SK-N-SH (cell line): ENCODE results near the gene DGKZ. TPM values are rescaled to one million over a fixed set of nuclear protein-coding genes. Genes with fewer than 3 reads are reported as not detected.

Source experiments
- CTCF ChIA-PET: fragments of 300-600, 350-600 bp; formaldehyde crosslinking; extraction: SDS; loops from one replicate; lab custom pipeline; 2021; lab: Yijun Ruan, JAX
- POLR2A ChIA-PET: fragments of 350-600 bp; sonication (Branson Sonifier 250); formaldehyde crosslinking; extraction: SDS; loops from one replicate; lab custom pipeline; 2020; ENCODE audit warnings: antibody characterized with exemption, inconsistent platforms; lab: Yijun Ruan, JAX
- DNase-seq: peaks from one replicate; pipeline ENCODE4 v3.0.0; 2012
- H2AFZ ChIP-seq: fragments of 200-600 bp; sonication (generic); 2 replicates; pipeline ENCODE4 v1.8.1; 2016; ENCODE audit warnings: antibody characterized with exemption, mild to moderate bottlenecking, low read depth
- H3F3A ChIP-seq: fragments of 200-600 bp; sonication (generic); replicated peaks from 2 replicates; pipeline ENCODE3; 2016; ENCODE audit warnings: antibody characterized with exemption, mild to moderate bottlenecking; ENCODE audit not compliant: insufficient read depth
- H3K27ac ChIP-seq, 2 experiments: fragments of 200-500 bp in 1 of 2; fragments of 200-600 bp in 1 of 2; sonication (Bioruptor generic) in 1 of 2; sonication (generic), shearing (Covaris generic) in 1 of 2; 2 replicates each; pipeline versions ENCODE4 v1.5.1 to v1.6.1; 2014 to 2016; ENCODE audit warnings: low read depth in 2 of 2, inconsistent platforms in 1 of 2, low read length in 1 of 2, mild to moderate bottlenecking in 1 of 2, mixed read lengths in 1 of 2
- H3K27me3 ChIP-seq: fragments of 200-600 bp; sonication (generic), shearing (Covaris generic); 2 replicates; pipeline ENCODE4 v1.6.1; 2016; ENCODE audit warnings: mixed run types; ENCODE audit not compliant: insufficient read depth
- H3K36me3 ChIP-seq, 2 experiments: fragments of 200-500 bp in 1 of 2; fragments of 200-600 bp in 1 of 2; sonication (Bioruptor generic) in 1 of 2; sonication (generic) in 1 of 2; replicated peaks in 1 of 2; 2 replicates each; pipeline versions ENCODE3 to v1.5.1; 2014 to 2016; ENCODE audit warnings: low read length in 1 of 2, mild to moderate bottlenecking in 1 of 2; ENCODE audit not compliant: insufficient read depth in 2 of 2, control insufficient read depth in 1 of 2
- H3K4me1 ChIP-seq, 2 experiments: fragments of 200-500 bp in 1 of 2; fragments of 200-600 bp in 1 of 2; sonication (Bioruptor generic) in 1 of 2; sonication (generic), shearing (Covaris generic) in 1 of 2; 2 replicates each; pipeline versions ENCODE4 v1.5.1 to v1.6.1; 2014 to 2016; ENCODE audit warnings: low read depth in 1 of 2, low read length in 1 of 2, mixed run types in 1 of 2; ENCODE audit not compliant: insufficient read depth in 2 of 2, control insufficient read depth in 1 of 2
- H3K4me2 ChIP-seq: fragments of 200-600 bp; sonication (generic), shearing (Covaris generic); 2 replicates; pipeline ENCODE4 v1.6.1; 2017; ENCODE audit warnings: mixed run types
- H3K4me3 ChIP-seq, 2 experiments: fragments of 200-500 bp in 1 of 2; fragments of 200-600 bp in 1 of 2; sonication (Bioruptor generic) in 1 of 2; sonication (generic), shearing (Covaris generic) in 1 of 2; 2 replicates each; pipeline versions ENCODE4 v1.5.1 to v1.8.1; 2014 to 2016; ENCODE audit warnings: low read depth in 2 of 2, inconsistent platforms in 1 of 2, low read length in 1 of 2, mild to moderate bottlenecking in 1 of 2, mixed read lengths in 1 of 2, moderate library complexity in 1 of 2
- H3K79me2 ChIP-seq: fragments of 200-600 bp; sonication (generic); 2 replicates; pipeline ENCODE4 v1.8.1; 2017; ENCODE audit warnings: mild to moderate bottlenecking; ENCODE audit not compliant: insufficient read depth
- H3K9ac ChIP-seq: fragments of 200-600 bp; sonication (generic); 2 replicates; pipeline ENCODE4 v1.6.1; 2017; ENCODE audit warnings: mixed run types
- H3K9me2 ChIP-seq: fragments of 200-600 bp; sonication (generic); 2 replicates; pipeline ENCODE4 v1.6.1; 2017; ENCODE audit warnings: mixed run types
- H3K9me3 ChIP-seq: fragments of 200-600 bp; sonication (generic); 2 replicates; pipeline ENCODE4 v1.6.1; 2017; ENCODE audit warnings: mixed run types, mild to moderate bottlenecking, moderate library complexity
- H4K20me1 ChIP-seq: fragments of 200-600 bp; sonication (generic); 2 replicates; pipeline ENCODE4 v1.6.1; 2017; ENCODE audit warnings: mild to moderate bottlenecking, mixed run types; ENCODE audit not compliant: insufficient read depth
- ELF1 ChIP-seq: IDR thresholded peaks from 2 replicates; pipeline ENCODE4 v1.4.0; 2012
- EP300 ChIP-seq, 2 experiments: IDR thresholded peaks; 2 replicates each; pipeline versions ENCODE4 v1.4.0 to v1.6.1; 2012; ENCODE audit warnings: borderline replicate concordance in 1 of 2, low read depth in 1 of 2, low read length in 1 of 2
- FOSL2 ChIP-seq: IDR thresholded peaks from 2 replicates; pipeline ENCODE4 v1.4.0; 2012; ENCODE audit warnings: low read depth, mild to moderate bottlenecking, moderate library complexity, borderline replicate concordance
- FOXJ3 ChIP-seq: sonication (generic); formaldehyde crosslinking; IDR thresholded peaks from 2 replicates; pipeline ENCODE4 v1.5.1; 2020; ENCODE audit warnings: mild to moderate bottlenecking, missing genetic modification reagents
- GABPA ChIP-seq: IDR thresholded peaks from 2 replicates; pipeline ENCODE4 v1.4.0; 2012; ENCODE audit warnings: low read depth, mild to moderate bottlenecking
- MAX ChIP-seq: IDR thresholded peaks from 2 replicates; pipeline ENCODE4 v1.4.0; 2012; ENCODE audit warnings: low read depth
- POLR2AphosphoS5 ChIP-seq: IDR thresholded peaks from 2 replicates; pipeline ENCODE4 v1.6.1; 2012; ENCODE audit warnings: low read depth, low read length
- RAD21 ChIP-seq: IDR thresholded peaks from 2 replicates; pipeline ENCODE4 v1.6.1; 2012; ENCODE audit warnings: mild to moderate bottlenecking, low read length
- RCOR1 ChIP-seq: fragments of 150-350 bp; IDR thresholded peaks from 2 replicates; pipeline ENCODE4 v1.6.1; 2017; ENCODE audit warnings: antibody characterized with exemption, low read length
- REST ChIP-seq: IDR thresholded peaks from 2 replicates; pipeline ENCODE4 v1.6.1; 2012; ENCODE audit warnings: mild to moderate bottlenecking, low read depth, low read length, moderate library complexity
- RXRA ChIP-seq: IDR thresholded peaks from 2 replicates; pipeline ENCODE4 v1.4.0; 2012; ENCODE audit warnings: low read depth, mild to moderate bottlenecking, borderline replicate concordance
- SMC3 ChIP-seq: IDR thresholded peaks from 2 replicates; pipeline ENCODE4 v1.6.1; 2012; ENCODE audit warnings: low read depth, low read length, improper control_type of control experiment
- ZBTB33 ChIP-seq: IDR thresholded peaks from 2 replicates; pipeline ENCODE4 v1.4.0; 2012; ENCODE audit warnings: low read depth, borderline replicate concordance
- WGBS: methylation state at CpG from one replicate; pipeline ENCODE4 v1.1.6; 2017; ENCODE audit warnings: low lambda C conversion rate; 5-methylcytosine and 5-hydroxymethylcytosine counted together
- polyA plus RNA-seq, 3 experiments: library from polyadenylated mRNA; depleted of rRNA; stranded (reverse); fragments of >200 nt; gene quantifications; 2 replicates each; pipeline ENCODE4 v1.2.3, GENCODE V29; 2012

Gene DGKZ
- polyA plus RNA-seq, 1 of the 3 experiments (the other 2 are of a cell fraction), result 33.2 TPM

GRCh38 chr11:46375392-46376101 is 28.3 kb downstream of the DGKZ start:
- H3K9me3 ChIP-seq, result no peaks in the 10 kb centered on the region
- TF ChIP-seq ZBTB33 (no peak), RAD21 (no peak), RCOR1 (no peak), RXRA (no peak), MAX (no peak), REST (no peak), ELF1 (no peak), SMC3 (no peak), GABPA (no peak), POLR2AphosphoS5 (no peak), FOSL2 (no peak), EP300 (IDR thresholded peaks at IDR 0.05; ENCODE audit: borderline replicate concordance in 1 of 2, low read depth in 1 of 2, low read length in 1 of 2) (no peak), FOXJ3 (CRISPR knock-in tag) (no peak)
- no peak for DNase-seq
- H3K27me3 ChIP-seq, result no peaks in the 10 kb centered on the region
- peaks cover 0 to 20% of the 10 kb centered on the region in 2 experiments for H3K36me3 ChIP-seq
- no peak overlapping the region for H2AFZ ChIP-seq
- no peaks in the 10 kb centered on the region for H3K9me2 ChIP-seq
- no peak overlapping the region for H3K9ac ChIP-seq
- H3K4me3 ChIP-seq, result no peak overlapping the region
- ChIA-PET POLR2A (no interaction called here), CTCF (interaction anchor here (1.0 to 1.8 kb wide), 4 partner anchors 13 to 154 kb away, joined by 3 to 5 read pairs (median 4); no protein-coding TSS in a partner anchor)
- H3K27ac ChIP-seq, result no peak overlapping the region
- no peaks in the 10 kb centered on the region for H4K20me1 ChIP-seq
- H3K79me2 ChIP-seq, result no peaks in the 10 kb centered on the region
- peaks cover 3% of the 10 kb centered on the region for H3F3A ChIP-seq
- H3K4me1 ChIP-seq, result peaks cover 2 to 11% of the 10 kb centered on the region in 2 experiments; a peak in 1 of 4 replicates
- 96% methylated on average over 18 of the region's 38 CpGs for WGBS
- H3K4me2 ChIP-seq, result no peak overlapping the region
